ENCODE measurements around the gene APLNR.

The APLNR gene

GRCh38 chr11:57210781-57211180 is 26.3 kb downstream of the APLNR start:
- peaks cover 5 to 17% of the 10 kb centered on the region in 2 experiments for H3K4me1 ChIP-seq (ENCODE audit: control insufficient read depth in 1 of 2, insufficient read depth in 2 of 2, low read length in 2 of 2)
- H3K4me2 ChIP-seq (ENCODE audit: low read length): no peak overlapping the region
- no peak overlapping the region for H2BK12ac ChIP-seq (ENCODE audit: low read length)
- no CpG with 5 or more reads among the region's 7 CpGs for WGBS (ENCODE audit: extremely low coverage, insufficient coverage, insufficient read length)
- H2BK120ac ChIP-seq (ENCODE audit: insufficient read depth, low read length, poor library complexity): no peak overlapping the region
- H4K8ac ChIP-seq (ENCODE audit: low read depth, low read length): no peak overlapping the region
- no peak overlapping the region for H3K18ac ChIP-seq (ENCODE audit: low read length)
- no peak overlapping the region for H3K4ac ChIP-seq (ENCODE audit: low read depth, low read length)
- no peaks in the 10 kb centered on the region for H3K9me3 ChIP-seq (ENCODE audit: insufficient read depth, low read depth, low read length)
- no peaks in the 10 kb centered on the region for H3K79me2 ChIP-seq (ENCODE audit: control insufficient read depth, insufficient read depth, low read length, poor library complexity)
- no peak overlapping the region for H3K9ac ChIP-seq (ENCODE audit: low read length)
- H3K27ac ChIP-seq (ENCODE audit: low read depth, low read length): no peak overlapping the region
- no peak overlapping the region for H3K4me3 ChIP-seq (ENCODE audit: low read depth, low read length)
- H3K23ac ChIP-seq (ENCODE audit: low read length): no peak overlapping the region
- no peak overlapping the region for H4K91ac ChIP-seq (ENCODE audit: low read depth, low read length)
- H3K79me1 ChIP-seq (ENCODE audit: low read length): peaks cover 2% of the 10 kb centered on the region
- no peak for DNase-seq
- H2AFZ ChIP-seq (ENCODE audit: insufficient read depth, low read length, poor library complexity): no peak overlapping the region
- H2BK5ac ChIP-seq (ENCODE audit: low read depth, low read length, poor library complexity): no peak overlapping the region
- H3K27me3 ChIP-seq (ENCODE audit: insufficient read depth, low read length): no peaks in the 10 kb centered on the region
- no peak overlapping the region for H4K12ac ChIP-seq (ENCODE audit: low read depth, low read length)
- H3K14ac ChIP-seq (ENCODE audit: low read length): no peak overlapping the region
- H3K36me3 ChIP-seq (ENCODE audit: control insufficient read depth in 1 of 2, insufficient read depth in 2 of 2, low read length in 2 of 2): no peaks in the 10 kb centered on the region
- no peak overlapping the region for H2AK5ac ChIP-seq (ENCODE audit: low read length)

- no peaks in the 10 kb centered on the region for H3K79me2 ChIP-seq (ENCODE audit: control insufficient read depth, insufficient read depth, low read length, poor library complexity)
- no peak overlapping the region for H3K14ac ChIP-seq (ENCODE audit: low read length)
- H3K27me3 ChIP-seq (ENCODE audit: insufficient read depth, low read length): no peaks in the 10 kb centered on the region
- H2AFZ ChIP-seq (ENCODE audit: insufficient read depth, low read length, poor library complexity): no peak overlapping the region
- H3K4ac ChIP-seq (ENCODE audit: low read depth, low read length): no peak overlapping the region
- no peak overlapping the region for H4K8ac ChIP-seq (ENCODE audit: low read depth, low read length)
- H3K4me3 ChIP-seq (ENCODE audit: low read depth, low read length): no peak overlapping the region
- no peak overlapping the region for H2BK12ac ChIP-seq (ENCODE audit: low read length)
- no peak overlapping the region for H4K91ac ChIP-seq (ENCODE audit: low read depth, low read length)
- H3K9ac ChIP-seq (ENCODE audit: low read length): no peak overlapping the region
- WGBS (ENCODE audit: extremely low coverage, insufficient coverage, insufficient read length): no CpG with 5 or more reads among the region's 6 CpGs
- H2BK120ac ChIP-seq (ENCODE audit: insufficient read depth, low read length, poor library complexity): no peak overlapping the region
- no peaks in the 10 kb centered on the region for H3K9me3 ChIP-seq (ENCODE audit: insufficient read depth, low read depth, low read length)
- H2AK5ac ChIP-seq (ENCODE audit: low read length): no peak overlapping the region
- peaks cover 0 to 2% of the 10 kb centered on the region in 2 experiments for H3K4me1 ChIP-seq (ENCODE audit: control insufficient read depth in 1 of 2, insufficient read depth in 2 of 2, low read length in 2 of 2)
- H3K23ac ChIP-seq (ENCODE audit: low read length): no peak overlapping the region
- no peak overlapping the region for H3K18ac ChIP-seq (ENCODE audit: low read length)
- H3K27ac ChIP-seq (ENCODE audit: low read depth, low read length): no peak overlapping the region
- no peaks in the 10 kb centered on the region for H3K79me1 ChIP-seq (ENCODE audit: low read length)
- no peak overlapping the region for H3K4me2 ChIP-seq (ENCODE audit: low read length)
- H2BK5ac ChIP-seq (ENCODE audit: low read depth, low read length, poor library complexity): no peak overlapping the region
- no peak overlapping the region for H4K12ac ChIP-seq (ENCODE audit: low read depth, low read length)
- no peak for DNase-seq
- no peaks in the 10 kb centered on the region for H3K36me3 ChIP-seq (ENCODE audit: control insufficient read depth in 1 of 2, insufficient read depth in 2 of 2, low read length in 2 of 2)
Measured at GRCh38 chr11:57207168-57207567, 29.9 kb downstream of the APLNR start.

- Histone ChIP-seq H2AK5ac (ENCODE audit: low read length) (no peak overlapping the region), H2AFZ (ENCODE audit: insufficient read depth, low read length, poor library complexity) (no peak overlapping the region), H3K18ac (ENCODE audit: low read length) (no peak overlapping the region), H4K8ac (ENCODE audit: low read depth, low read length) (no peak overlapping the region), H2BK5ac (ENCODE audit: low read depth, low read length, poor library complexity) (no peak overlapping the region), H3K79me1 (ENCODE audit: low read length) (no peaks in the 10 kb centered on the region), H3K14ac (ENCODE audit: low read length) (no peak overlapping the region), H3K4me1 (ENCODE audit: control insufficient read depth in 1 of 2, insufficient read depth in 2 of 2, low read length in 2 of 2) (peaks cover 0 to 2% of the 10 kb centered on the region in 2 experiments), H2BK12ac (ENCODE audit: low read length) (no peak overlapping the region), H3K36me3 (ENCODE audit: control insufficient read depth in 1 of 2, insufficient read depth in 2 of 2, low read length in 2 of 2) (no peaks in the 10 kb centered on the region), H2BK120ac (ENCODE audit: insufficient read depth, low read length, poor library complexity) (no peak overlapping the region), H3K4me3 (ENCODE audit: low read depth, low read length) (no peak overlapping the region), H3K27ac (ENCODE audit: low read depth, low read length) (no peak overlapping the region), H4K12ac (ENCODE audit: low read depth, low read length) (no peak overlapping the region), H3K9ac (ENCODE audit: low read length) (no peak overlapping the region), H3K4me2 (ENCODE audit: low read length) (no peak overlapping the region), H4K91ac (ENCODE audit: low read depth, low read length) (no peak overlapping the region), H3K23ac (ENCODE audit: low read length) (no peak overlapping the region), H3K4ac (ENCODE audit: low read depth, low read length) (no peak overlapping the region), H3K79me2 (ENCODE audit: control insufficient read depth, insufficient read depth, low read length, poor library complexity) (no peaks in the 10 kb centered on the region), H3K9me3 (ENCODE audit: insufficient read depth, low read depth, low read length) (no peaks in the 10 kb centered on the region), H3K27me3 (ENCODE audit: insufficient read depth, low read length) (no peaks in the 10 kb centered on the region)
- no CpG with 5 or more reads among the region's 3 CpGs for WGBS (ENCODE audit: extremely low coverage, insufficient coverage, insufficient read length)
- peak; percentile 80 to 84 for DNase-seq
Measured at GRCh38 chr11:57205041-57205641, 31.9 kb downstream of the APLNR start.

GRCh38 chr11:57203882-57204480 is 33.1 kb downstream of the APLNR start:
- Histone ChIP-seq H3K9ac (ENCODE audit: low read length) (no peak overlapping the region), H2AFZ (ENCODE audit: insufficient read depth, low read length, poor library complexity) (no peak overlapping the region), H3K27ac (ENCODE audit: low read depth, low read length) (no peak overlapping the region), H3K79me2 (ENCODE audit: control insufficient read depth, insufficient read depth, low read length, poor library complexity) (no peaks in the 10 kb centered on the region), H3K4me3 (ENCODE audit: low read depth, low read length) (no peak overlapping the region), H3K27me3 (ENCODE audit: insufficient read depth, low read length) (no peaks in the 10 kb centered on the region), H3K14ac (ENCODE audit: low read length) (no peak overlapping the region), H2BK12ac (ENCODE audit: low read length) (no peak overlapping the region), H4K91ac (ENCODE audit: low read depth, low read length) (no peak overlapping the region), H4K8ac (ENCODE audit: low read depth, low read length) (no peak overlapping the region), H3K23ac (ENCODE audit: low read length) (no peak overlapping the region), H3K18ac (ENCODE audit: low read length) (no peak overlapping the region), H3K4ac (ENCODE audit: low read depth, low read length) (no peak overlapping the region), H3K36me3 (ENCODE audit: control insufficient read depth in 1 of 2, insufficient read depth in 2 of 2, low read length in 2 of 2) (no peaks in the 10 kb centered on the region), H2BK5ac (ENCODE audit: low read depth, low read length, poor library complexity) (no peak overlapping the region), H3K4me1 (ENCODE audit: control insufficient read depth in 1 of 2, insufficient read depth in 2 of 2, low read length in 2 of 2) (peaks cover 0 to 2% of the 10 kb centered on the region in 2 experiments), H2AK5ac (ENCODE audit: low read length) (no peak overlapping the region), H2BK120ac (ENCODE audit: insufficient read depth, low read length, poor library complexity) (no peak overlapping the region), H3K4me2 (ENCODE audit: low read length) (no peak overlapping the region), H3K79me1 (ENCODE audit: low read length) (no peaks in the 10 kb centered on the region), H4K12ac (ENCODE audit: low read depth, low read length) (no peak overlapping the region), H3K9me3 (ENCODE audit: insufficient read depth, low read depth, low read length) (no peaks in the 10 kb centered on the region)
- DNase-seq: no peak
- no CpG with 5 or more reads among the region's 7 CpGs for WGBS (ENCODE audit: extremely low coverage, insufficient coverage, insufficient read length)

Data from trophoblast cell (in vitro differentiated cells and primary cell).